Progenitor cell of endocrine pancreas (in vitro differentiated cells): ENCODE measurements around the gene PTPRT. TPM values are rescaled to one million over a fixed set of nuclear protein-coding genes. Genes with fewer than 3 reads are reported as not detected.
A peak's percentile ranks its signal among the peaks of the same experiment; 100 is the strongest.

ENCODE experiments used
- DNase-seq: peaks from one replicate; pipeline ENCODE4 v3.0.0; 2021; ENCODE audit warnings: low spot score; ENCODE audit not compliant: unreplicated experiment
- H3K27ac Mint-ChIP-seq: 2 replicates; pipeline ENCODE4 v1.8.0; 2021; ENCODE audit warnings: mild to moderate bottlenecking, moderate library complexity, mixed read lengths
- H3K27me3 Mint-ChIP-seq: 2 replicates; pipeline ENCODE4 v1.8.0; 2021; ENCODE audit warnings: mixed read lengths
- H3K36me3 Mint-ChIP-seq: 2 replicates; pipeline ENCODE4 v1.8.0; 2022; ENCODE audit warnings: mixed read lengths; ENCODE audit not compliant: insufficient read depth
- H3K4me1 Mint-ChIP-seq: 2 replicates; pipeline ENCODE4 v1.8.0; 2021; ENCODE audit warnings: low read depth, mixed read lengths
- H3K4me3 Mint-ChIP-seq: 2 replicates; pipeline ENCODE4 v1.8.0; 2021; ENCODE audit warnings: low read depth, mild to moderate bottlenecking, moderate library complexity, mixed read lengths
- H3K9me3 Mint-ChIP-seq: 2 replicates; pipeline ENCODE4 v1.8.0; 2021; ENCODE audit warnings: low read depth, mixed read lengths
- total RNA-seq: library from RNA; stranded (reverse); gene quantifications from 2 replicates; pipeline ENCODE4 v1.2.1, GENCODE V29; 2021
- TF ChIP-seq, protein P1 (sequence below): fragments of 200-600 bp; sonication (generic); IDR thresholded peaks from one replicate; pipeline ENCODE4 v1.5.0; 2021; ENCODE audit warnings: antibody characterized with exemption, mild to moderate bottlenecking; ENCODE audit not compliant: unreplicated experiment

The PTPRT gene
- total RNA-seq, 1 donor from 2014 or later = 65.9 TPM

DNA sequence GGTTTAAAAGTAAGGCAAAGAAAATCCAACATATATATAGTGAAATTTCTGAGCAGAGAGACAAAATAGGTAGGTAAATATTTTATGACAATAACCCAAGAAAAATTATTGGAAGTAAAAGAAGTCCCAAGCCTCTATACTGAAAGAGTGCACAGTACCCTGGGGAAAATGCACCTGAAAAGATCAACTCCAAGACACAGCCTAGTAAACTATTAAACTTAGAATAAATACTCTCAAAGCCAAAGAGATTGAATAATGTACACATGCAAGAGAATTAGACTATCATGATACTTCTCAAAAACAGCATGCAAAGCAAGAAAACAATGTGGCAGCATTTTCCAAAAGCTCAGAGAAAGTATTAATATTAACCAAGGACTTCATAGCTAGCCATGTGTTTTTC lies 894.7 kb downstream of the PTPRT start:
- no peak for DNase-seq
- Mint-ChIP-seq H3K27me3 (no peaks in the 10 kb centered on the region), H3K27ac (no peak overlapping the region), H3K4me3 (no peak overlapping the region), H3K4me1 (peaks cover 3% of the 10 kb centered on the region), H3K36me3 (peaks cover 4% of the 10 kb centered on the region), H3K9me3 (peaks cover 3% of the 10 kb centered on the region)
- TF ChIP-seq, protein P1, sequence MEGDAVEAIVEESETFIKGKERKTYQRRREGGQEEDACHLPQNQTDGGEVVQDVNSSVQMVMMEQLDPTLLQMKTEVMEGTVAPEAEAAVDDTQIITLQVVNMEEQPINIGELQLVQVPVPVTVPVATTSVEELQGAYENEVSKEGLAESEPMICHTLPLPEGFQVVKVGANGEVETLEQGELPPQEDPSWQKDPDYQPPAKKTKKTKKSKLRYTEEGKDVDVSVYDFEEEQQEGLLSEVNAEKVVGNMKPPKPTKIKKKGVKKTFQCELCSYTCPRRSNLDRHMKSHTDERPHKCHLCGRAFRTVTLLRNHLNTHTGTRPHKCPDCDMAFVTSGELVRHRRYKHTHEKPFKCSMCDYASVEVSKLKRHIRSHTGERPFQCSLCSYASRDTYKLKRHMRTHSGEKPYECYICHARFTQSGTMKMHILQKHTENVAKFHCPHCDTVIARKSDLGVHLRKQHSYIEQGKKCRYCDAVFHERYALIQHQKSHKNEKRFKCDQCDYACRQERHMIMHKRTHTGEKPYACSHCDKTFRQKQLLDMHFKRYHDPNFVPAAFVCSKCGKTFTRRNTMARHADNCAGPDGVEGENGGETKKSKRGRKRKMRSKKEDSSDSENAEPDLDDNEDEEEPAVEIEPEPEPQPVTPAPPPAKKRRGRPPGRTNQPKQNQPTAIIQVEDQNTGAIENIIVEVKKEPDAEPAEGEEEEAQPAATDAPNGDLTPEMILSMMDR = no peak

DNA sequence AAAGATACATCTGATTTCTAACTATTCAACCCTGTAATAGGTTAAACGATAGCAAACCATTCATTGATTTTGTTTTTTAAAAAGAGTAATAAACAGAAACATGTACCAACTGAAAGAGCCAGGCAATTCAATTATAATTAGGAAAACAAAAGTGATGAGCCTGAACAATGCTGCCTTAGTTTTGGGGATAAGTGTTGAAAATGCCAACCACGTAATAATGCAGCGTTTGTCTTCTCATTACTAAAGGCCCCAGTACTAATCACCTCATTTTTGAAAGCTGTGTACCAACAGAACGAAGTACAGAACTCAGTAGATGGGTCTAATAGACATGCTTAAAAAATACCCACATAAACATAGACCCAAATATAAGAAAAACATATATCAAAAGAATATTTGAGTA lies 907.9 kb downstream of the PTPRT start:
- H3K4me3 Mint-ChIP-seq = no peak overlapping the region
- H3K27ac Mint-ChIP-seq = no peak overlapping the region
- TF ChIP-seq, protein P1 = no peak
- H3K36me3 Mint-ChIP-seq = peaks cover 8% of the 10 kb centered on the region
- H3K27me3 Mint-ChIP-seq = peaks cover 13% of the 10 kb centered on the region
- DNase-seq = no peak
- peaks cover 6% of the 10 kb centered on the region for H3K4me1 Mint-ChIP-seq
- peaks cover 12% of the 10 kb centered on the region for H3K9me3 Mint-ChIP-seq

DNA sequence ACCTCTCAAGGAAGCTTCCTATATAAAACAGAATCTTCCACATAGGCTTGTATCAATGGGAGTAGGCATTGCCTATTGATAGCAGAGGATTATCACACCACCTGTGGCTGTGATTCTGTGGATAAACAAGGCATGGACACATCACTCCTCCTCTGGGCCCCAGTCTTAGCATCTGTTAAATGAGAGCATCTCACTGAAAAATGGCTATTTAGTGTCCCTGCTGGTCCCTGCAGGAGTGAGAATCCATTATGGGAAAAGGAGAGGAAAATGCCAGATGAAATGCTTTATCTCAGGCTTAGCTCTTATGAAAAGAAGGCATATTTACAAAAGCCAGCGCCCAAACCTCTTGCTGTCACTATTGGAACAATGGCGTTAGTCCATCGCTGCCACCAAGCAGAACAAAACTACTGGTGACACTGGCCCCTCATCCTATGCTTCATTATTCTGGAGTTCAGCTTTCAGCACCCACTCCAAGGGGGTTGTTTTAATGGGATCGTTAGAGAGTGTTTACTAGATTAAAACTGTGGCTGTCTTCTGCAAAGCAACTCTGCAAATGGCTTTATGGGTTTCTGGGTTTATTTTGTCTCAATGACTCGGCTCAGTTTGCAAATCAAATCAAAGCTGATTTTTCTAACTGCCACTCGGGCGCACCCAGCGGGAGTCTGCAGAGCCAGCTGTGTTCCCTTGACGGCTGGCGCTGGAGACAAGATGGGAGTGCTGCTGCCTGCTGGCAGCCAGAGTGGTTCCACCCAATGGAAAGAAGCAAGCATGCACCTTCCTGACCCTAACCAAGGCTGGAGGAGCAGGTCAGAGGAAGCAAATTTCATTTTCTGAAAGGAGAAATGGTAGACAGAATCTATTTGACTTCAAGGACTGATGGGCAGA lies 912.7 kb downstream of the PTPRT start:
- H3K9me3 Mint-ChIP-seq = no peaks in the 10 kb centered on the region
- TF ChIP-seq, protein P1 = no peak
- H3K27me3 Mint-ChIP-seq = peaks cover 16% of the 10 kb centered on the region
- H3K4me3 Mint-ChIP-seq = no peak overlapping the region
- no peak overlapping the region for H3K27ac Mint-ChIP-seq
- peaks cover 6% of the 10 kb centered on the region for H3K4me1 Mint-ChIP-seq
- H3K36me3 Mint-ChIP-seq = peaks cover 2% of the 10 kb centered on the region
- no peak for DNase-seq

DNA sequence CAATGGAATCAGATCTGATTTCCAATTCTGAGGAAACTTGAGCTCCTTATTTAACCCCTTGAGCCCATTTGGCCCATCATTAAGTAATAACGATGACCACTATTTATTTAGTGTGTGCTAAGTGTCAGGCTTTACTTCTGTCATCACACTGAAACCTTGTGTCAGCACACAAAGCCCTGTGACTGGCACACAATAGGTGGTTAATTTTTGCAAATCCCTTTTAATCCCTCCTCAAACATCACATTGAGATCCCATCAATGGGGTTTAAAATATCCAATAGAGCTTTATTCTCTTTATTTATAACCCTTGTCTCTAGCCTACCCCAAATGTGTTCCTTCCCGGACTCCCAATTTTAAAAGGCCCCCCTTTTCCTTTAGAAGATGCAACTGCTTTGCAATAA lies 914.7 kb downstream of the PTPRT start:
- H3K4me1 Mint-ChIP-seq = peaks cover 3% of the 10 kb centered on the region
- no peaks in the 10 kb centered on the region for H3K36me3 Mint-ChIP-seq
- no peaks in the 10 kb centered on the region for H3K9me3 Mint-ChIP-seq
- TF ChIP-seq, protein P1 = no peak
- DNase-seq = no peak
- H3K27me3 Mint-ChIP-seq = peaks cover 17% of the 10 kb centered on the region
- no peak overlapping the region for H3K4me3 Mint-ChIP-seq
- no peak overlapping the region for H3K27ac Mint-ChIP-seq

DNA sequence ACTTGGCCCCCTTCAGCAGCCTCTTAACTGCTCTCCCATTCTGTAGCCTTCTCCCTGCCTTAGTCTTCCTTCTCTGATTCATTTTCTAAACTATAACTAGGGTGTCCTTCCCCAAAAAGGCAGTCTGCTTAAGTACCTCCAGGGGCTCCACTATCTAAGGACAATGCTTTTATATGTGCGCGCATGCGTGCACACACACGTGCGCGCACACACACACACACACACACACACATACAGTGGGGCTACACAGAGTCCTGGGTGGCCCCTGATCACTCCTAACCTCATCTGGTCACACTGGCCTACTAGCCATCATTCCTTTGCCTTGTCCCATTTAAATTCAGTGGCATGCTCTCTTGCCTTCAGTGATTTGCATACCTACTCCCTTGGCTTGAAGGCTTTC lies 917.2 kb downstream of the PTPRT start:
- TF ChIP-seq, protein P1 = no peak
- H3K36me3 Mint-ChIP-seq = no peaks in the 10 kb centered on the region
- H3K9me3 Mint-ChIP-seq = no peaks in the 10 kb centered on the region
- peaks cover 8% of the 10 kb centered on the region for H3K27me3 Mint-ChIP-seq
- H3K4me1 Mint-ChIP-seq = peaks cover 3% of the 10 kb centered on the region
- no peak for DNase-seq
- H3K27ac Mint-ChIP-seq = peak overlapping the region; percentile 7
- H3K4me3 Mint-ChIP-seq = no peak overlapping the region
